ENCODE results near the gene DMWD.

The DMWD gene, protein sequence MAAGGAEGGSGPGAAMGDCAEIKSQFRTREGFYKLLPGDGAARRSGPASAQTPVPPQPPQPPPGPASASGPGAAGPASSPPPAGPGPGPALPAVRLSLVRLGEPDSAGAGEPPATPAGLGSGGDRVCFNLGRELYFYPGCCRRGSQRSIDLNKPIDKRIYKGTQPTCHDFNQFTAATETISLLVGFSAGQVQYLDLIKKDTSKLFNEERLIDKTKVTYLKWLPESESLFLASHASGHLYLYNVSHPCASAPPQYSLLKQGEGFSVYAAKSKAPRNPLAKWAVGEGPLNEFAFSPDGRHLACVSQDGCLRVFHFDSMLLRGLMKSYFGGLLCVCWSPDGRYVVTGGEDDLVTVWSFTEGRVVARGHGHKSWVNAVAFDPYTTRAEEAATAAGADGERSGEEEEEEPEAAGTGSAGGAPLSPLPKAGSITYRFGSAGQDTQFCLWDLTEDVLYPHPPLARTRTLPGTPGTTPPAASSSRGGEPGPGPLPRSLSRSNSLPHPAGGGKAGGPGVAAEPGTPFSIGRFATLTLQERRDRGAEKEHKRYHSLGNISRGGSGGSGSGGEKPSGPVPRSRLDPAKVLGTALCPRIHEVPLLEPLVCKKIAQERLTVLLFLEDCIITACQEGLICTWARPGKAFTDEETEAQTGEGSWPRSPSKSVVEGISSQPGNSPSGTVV

GRCh38 chr19:45792470-45793177 is at the start of gene DMWD:
Gene DMWD (minus strand): TSS chr19:45792845. CDS start chr19:45792756, 89 bp downstream.
- peak; percentile 100 for DNase-seq

DNA sequence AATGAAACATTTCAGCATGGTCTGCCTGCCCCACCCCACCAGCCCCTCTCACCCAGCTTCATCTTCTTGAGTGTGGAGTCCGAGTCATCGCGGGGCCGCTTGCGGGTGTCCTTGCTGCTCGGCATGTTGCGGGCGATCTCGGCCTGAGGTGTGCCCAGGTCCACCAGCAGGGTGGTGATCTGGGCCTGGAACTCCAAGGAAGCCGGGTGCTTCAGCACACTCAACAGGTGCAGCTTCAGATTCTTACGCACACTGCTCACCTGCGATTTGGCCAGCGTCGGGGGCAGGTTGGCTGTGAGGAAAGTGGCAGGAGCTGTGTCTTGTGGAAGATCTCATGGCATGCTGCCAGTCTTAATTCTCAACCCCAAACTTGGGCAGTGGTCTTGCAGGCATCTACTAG is 49.6 kb upstream of the DMWD start:
- DNase-seq: no peak

- DNase-seq: no peak
Observed at GRCh38 chr19:45834970-45835369, 42.3 kb upstream of the DMWD start.

DNA sequence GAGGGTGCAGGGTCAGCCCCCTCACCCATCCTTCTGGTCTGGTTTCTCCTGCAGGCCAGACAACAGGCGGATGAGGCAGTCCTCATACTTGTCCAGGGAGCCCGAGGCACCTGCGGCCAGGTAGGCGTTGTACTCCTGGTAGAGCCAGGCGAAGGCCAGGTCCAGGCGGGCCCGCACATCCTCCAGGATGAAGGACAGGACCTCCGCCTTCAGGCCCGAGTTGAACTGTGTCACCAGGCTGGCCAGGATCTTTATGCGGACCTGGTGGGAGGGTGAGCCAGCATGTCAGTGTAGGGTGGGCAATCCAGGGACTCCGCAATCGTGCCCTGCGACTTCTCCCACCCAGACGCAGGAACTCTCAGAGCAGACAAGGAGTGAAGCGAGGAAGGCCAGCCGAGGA is 36.3 kb upstream of the DMWD start:
- no peak for DNase-seq

DNA sequence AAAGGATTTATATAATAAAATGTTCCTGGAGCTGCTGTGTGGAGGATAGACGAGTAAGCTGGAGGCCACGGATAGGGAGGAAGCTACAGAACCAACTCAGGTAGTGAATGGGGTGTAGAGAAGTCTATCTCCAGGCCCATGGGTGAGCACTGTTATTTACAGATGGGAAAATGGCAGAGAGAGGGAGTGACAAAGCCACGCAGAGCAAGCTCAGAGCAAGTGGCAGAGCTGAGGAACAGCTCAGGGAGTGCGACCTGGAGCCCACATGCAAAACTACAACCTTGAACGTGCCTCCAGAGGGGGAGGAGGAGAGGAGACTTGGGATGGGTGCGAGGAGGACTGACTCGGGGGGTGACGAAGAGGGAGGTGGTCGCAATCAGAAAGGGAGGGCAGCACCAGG is 35.9 kb upstream of the DMWD start:
- DNase-seq: no peak

- DNase-seq: no peak
Observed at GRCh38 chr19:45827459-45828093, 34.9 kb upstream of the DMWD start.

DNA sequence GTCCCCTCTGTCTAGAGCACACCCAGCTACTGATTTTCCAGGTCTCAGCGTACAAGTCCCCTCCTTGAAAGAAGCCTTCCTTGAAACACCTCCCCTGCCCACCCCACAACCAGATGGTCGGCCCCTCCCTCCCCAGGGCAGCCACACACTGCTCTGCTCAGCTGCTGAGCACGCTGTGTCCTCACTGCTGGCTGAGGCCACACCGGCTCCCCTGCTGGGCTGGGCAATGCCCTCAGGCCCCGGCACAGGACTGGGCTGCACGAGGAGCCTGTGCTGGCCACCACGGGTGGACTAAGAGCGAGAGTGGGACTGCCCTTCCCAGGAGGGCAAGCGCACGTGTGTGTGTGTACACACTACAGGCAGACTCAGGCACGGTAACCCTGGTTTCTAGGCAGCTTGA is 34.3 kb upstream of the DMWD start:
- DNase-seq: no peak

DNA sequence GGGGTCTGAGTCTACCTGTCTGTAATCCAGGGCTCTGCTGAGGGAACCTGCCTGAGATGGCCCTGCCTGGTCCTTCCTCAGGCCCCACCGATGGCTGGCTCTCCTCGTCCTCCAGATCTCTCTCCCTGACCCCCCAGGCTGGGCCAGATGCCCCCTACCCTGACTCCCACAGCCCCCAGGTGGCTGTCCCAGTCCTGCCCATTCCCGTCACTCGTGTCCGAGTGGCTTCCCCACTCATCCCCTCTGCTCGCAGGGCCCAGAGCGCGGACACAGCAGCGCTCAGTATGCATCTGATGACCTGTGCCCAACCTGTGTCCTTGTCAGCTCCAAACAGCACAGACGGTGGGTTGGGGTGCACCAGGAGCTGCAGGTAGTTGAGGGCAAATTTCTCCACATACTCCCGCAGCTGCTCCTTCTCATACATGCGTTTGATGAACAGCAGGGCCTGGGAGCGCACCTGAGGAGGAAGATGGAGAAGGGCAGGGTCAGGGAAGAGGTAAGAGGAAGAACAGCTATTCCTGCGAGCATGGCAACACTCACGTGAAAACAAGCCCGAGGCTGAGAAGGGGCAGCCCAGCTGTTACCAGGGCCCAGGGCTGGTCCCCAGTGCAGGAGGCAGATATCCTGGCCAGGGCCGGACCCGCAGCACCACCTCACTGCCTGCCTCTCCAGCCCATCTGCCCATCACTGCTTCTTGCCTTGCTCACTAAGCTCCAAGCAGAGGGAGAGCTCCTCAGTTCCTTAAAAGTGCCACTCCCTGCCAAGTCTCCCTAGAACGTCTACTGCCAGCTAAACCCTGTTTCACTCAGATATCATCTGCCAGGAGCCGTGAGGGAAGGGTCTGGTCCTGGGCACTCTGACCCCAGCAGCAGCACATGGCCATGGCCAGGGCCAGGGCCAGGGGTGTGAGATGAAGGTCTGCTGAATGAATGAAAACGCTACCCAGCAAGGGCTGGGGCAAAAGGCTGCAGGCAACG is 33.6 kb upstream of the DMWD start:
- DNase-seq: no peak

- DNase-seq: no peak
Observed at GRCh38 chr19:45825263-45825605, 32.6 kb upstream of the DMWD start.

- no peak for DNase-seq
Observed at GRCh38 chr19:45824531-45825262, 32.1 kb upstream of the DMWD start.

DNA sequence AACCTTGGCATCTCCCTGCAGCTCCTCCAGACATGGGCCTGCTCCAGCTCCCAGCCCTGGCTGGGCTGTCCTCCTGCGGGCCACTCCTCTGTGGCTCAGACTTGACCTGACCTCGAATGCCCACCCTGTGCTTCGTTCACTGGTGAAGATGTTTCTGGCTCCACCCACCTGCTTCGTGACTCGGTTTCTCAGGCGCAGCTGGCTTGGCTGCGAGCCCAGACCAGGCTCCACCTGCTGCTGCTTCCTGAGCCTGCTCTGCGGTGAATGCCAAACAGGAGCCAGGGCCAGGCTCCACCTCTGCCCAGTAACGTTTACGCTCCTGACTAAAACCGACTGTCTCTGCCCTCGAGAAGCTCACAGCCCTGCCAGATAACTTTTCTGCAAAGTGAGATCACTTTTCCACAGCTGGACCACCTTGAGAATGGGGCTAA is 31.4 kb upstream of the DMWD start:
- no peak for DNase-seq

- no peak for DNase-seq
Observed at GRCh38 chr19:45823182-45823581, 30.5 kb upstream of the DMWD start.

DNA sequence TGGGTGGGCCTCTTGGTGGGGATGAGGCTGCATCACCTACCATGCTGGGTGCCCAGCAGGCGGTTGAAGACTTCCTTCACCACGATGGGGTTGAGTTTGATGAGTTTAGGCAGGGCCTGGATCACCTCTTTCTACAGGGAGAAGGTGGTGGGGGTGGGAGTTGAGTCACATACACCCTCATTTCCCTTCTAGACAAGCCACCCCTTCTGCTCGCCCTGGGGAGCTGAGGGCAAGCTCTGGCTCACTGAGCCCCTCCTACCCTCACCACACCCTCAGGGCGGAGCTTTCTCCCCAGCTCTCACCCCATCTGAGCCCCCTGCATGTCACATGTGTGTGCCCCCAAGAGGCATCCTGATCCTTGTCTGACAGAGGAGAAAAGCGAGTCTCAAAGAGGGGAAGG is 30.1 kb upstream of the DMWD start:
- DNase-seq: no peak

- DNase-seq: no peak
Observed at GRCh38 chr19:45821570-45821969, 28.9 kb upstream of the DMWD start.

DNA sequence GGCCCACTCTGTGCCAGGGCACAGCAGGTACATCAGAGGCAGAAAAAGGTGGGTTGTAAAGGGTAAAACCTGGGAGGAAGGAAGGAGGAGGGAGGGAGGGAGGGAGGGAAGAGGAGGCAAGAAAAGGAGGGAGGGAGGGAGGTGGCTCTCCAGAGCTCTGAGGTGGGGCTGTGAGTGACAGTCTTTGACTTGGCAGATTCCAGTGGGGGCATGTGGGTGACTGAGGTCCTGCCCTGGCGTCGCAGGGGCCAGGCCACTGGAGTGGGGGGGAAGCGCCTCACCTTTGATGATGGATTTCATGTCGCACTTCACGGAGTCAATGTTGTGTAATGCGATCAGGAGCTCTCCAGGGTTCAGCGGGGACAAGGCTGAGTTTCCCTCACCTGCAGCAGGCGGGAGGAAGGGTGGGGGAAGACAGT is 28.5 kb upstream of the DMWD start:
- no peak for DNase-seq

DNA sequence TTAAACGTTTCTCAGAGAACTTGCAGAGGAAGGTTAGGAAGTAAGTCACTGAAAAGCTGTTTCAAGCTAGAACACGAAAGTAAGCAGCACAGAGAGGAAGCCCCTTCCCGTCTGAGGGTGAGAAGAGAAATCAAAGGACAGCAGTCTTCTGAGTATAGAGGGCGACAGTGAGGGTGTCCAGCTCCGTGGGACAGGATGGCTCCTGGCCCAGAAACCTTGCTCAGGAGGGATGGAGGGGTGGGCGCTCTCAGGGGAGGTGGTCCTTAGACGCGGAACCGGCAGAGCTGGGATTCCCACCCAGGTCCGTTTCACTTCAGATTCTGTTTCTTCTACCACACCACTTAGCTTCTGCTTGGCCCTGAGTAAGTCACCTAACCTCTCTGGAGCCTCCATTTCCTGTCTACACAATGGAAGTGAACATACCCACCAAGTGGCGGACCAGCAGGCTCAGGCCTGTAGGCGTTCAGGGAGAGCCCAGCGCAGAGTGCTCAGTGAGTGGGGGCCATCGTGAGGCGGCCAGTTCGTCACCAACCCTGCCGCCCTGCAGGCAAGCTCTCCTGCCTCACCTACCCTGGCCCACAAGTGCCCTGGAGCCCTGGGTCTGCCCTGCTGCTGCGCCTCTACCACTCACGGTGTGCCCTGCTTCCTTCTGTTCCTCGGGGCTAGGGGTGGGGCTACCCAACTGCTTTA is 27.9 kb upstream of the DMWD start:
- DNase-seq: no peak

- DNase-seq: no peak
Observed at GRCh38 chr19:45819769-45820168, 27.1 kb upstream of the DMWD start.

GRCh38 chr19:45817725-45818301 is 25.2 kb upstream of the DMWD start:
- DNase-seq: no peak

GRCh38 chr19:45817010-45817724 is 24.5 kb upstream of the DMWD start:
- peak; percentile 96 for DNase-seq

Measured in stimulated activated CD4-positive, alpha-beta T cell treated with anti-CD3 and anti-CD28 coated beads, Interleukin-1b, Interleukin-23, amount 100 ng/mL, for 48 hours (primary cell).